K562 (cell line): Measurements from ENCODE around the gene CAPN6.

Experiments
- CHD1 ChIP-seq: fragments of 200-600 bp; sonication (generic); IDR thresholded peaks from one replicate; pipeline ENCODE4 v1.6.1; 2012; ENCODE audit warnings: mild to moderate bottlenecking, moderate library complexity, low read length, inconsistent platforms
- EP300 ChIP-seq: IDR thresholded peaks from 2 replicates; pipeline ENCODE4 v1.6.1; 2012; ENCODE audit warnings: low read length, improper control_type of control experiment
- FOXP1 ChIP-seq: sonication (generic); formaldehyde crosslinking; IDR thresholded peaks from 2 replicates; pipeline ENCODE4 v1.8.0; 2022; ENCODE audit warnings: mild to moderate bottlenecking, missing genetic modification reagents
- KLF6 ChIP-seq: fragments of 250-450 bp; sonication (Bioruptor Pico); IDR thresholded peaks from 2 replicates; pipeline ENCODE4 v1.4.0; 2020; ENCODE audit warnings: mild to moderate bottlenecking, moderate library complexity, borderline replicate concordance
- NR1H2 ChIP-seq: sonication (generic); formaldehyde crosslinking; IDR thresholded peaks from 2 replicates; pipeline ENCODE4 v1.4.0; 2020; ENCODE audit warnings: mild to moderate bottlenecking, missing genetic modification reagents
- TRIM24 ChIP-seq, 2 experiments: fragments of 450-650 bp; IDR thresholded peaks; 2 replicates each; pipeline ENCODE4 v1.6.1; 2016
- ZBTB33 ChIP-seq: sonication (generic); formaldehyde crosslinking; IDR thresholded peaks from 2 replicates; pipeline ENCODE4 v1.8.1; 2023; ENCODE audit warnings: mild to moderate bottlenecking, missing genetic modification reagents
- ZNF165 ChIP-seq: fragments of 250-450 bp; sonication (Bioruptor Pico); IDR thresholded peaks from 2 replicates; pipeline ENCODE4 v1.4.0; 2020; ENCODE audit warnings: borderline replicate concordance
- ZNF274 ChIP-seq: IDR thresholded peaks from 2 replicates; pipeline ENCODE4 v1.6.1; 2011; ENCODE audit warnings: low read depth, mild to moderate bottlenecking, low read length, moderate library complexity, borderline replicate concordance
- ZNF695 ChIP-seq: fragments of 450-650 bp; formaldehyde crosslinking; IDR thresholded peaks from 2 replicates; pipeline ENCODE4 v1.4.0; 2020; ENCODE audit warnings: mild to moderate bottlenecking, moderate library complexity
- TF ChIP-seq, protein P1 (sequence below): sonication (generic); formaldehyde crosslinking; IDR thresholded peaks from 2 replicates; pipeline ENCODE4 v1.8.0; 2023; ENCODE audit warnings: mild to moderate bottlenecking, missing genetic modification reagents
- TF ChIP-seq, protein P2 (sequence below), 3 experiments: IDR thresholded peaks in 2 of 3; conservative IDR thresholded peaks in 1 of 3; 2 replicates each; pipeline ENCODE4 v1.5.1; 2011 to 2012; ENCODE audit warnings: low read length in 3 of 3, mild to moderate bottlenecking in 3 of 3, control low read depth in 2 of 3, improper control_type of control experiment in 1 of 3, inconsistent platforms in 1 of 3, low read depth in 1 of 3, mixed read lengths in 1 of 3, moderate library complexity in 1 of 3; ENCODE audit not compliant: insufficient read depth in 2 of 3

DNA sequence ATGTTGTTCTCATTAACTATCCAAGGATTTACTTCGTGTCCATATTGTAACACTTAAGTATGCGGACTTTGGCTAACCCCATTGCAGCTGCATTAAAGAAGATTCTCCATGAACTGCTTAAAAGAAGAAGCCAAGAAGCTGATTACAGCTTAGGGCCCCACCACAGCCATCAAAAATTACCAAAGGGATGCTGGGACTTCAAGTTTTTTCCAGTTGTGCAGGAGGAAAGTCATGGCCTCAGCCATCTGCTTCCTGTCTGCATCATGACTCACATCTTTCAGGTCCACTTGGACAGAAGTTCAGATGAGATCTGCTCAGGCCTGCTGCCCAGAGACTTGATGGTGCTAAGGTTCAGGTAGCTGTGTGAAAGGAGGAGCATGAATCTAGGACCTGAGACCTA lies 38.8 kb upstream of the CAPN6 start:
- no peak for TF ChIP-seq ZNF165 (CRISPR knock-in tag)
- TF ChIP-seq KLF6 (CRISPR knock-in tag): no peak
- no peak for TF ChIP-seq TRIM24 (IDR thresholded peaks at IDR 0.05)
- TF ChIP-seq, protein P1, sequence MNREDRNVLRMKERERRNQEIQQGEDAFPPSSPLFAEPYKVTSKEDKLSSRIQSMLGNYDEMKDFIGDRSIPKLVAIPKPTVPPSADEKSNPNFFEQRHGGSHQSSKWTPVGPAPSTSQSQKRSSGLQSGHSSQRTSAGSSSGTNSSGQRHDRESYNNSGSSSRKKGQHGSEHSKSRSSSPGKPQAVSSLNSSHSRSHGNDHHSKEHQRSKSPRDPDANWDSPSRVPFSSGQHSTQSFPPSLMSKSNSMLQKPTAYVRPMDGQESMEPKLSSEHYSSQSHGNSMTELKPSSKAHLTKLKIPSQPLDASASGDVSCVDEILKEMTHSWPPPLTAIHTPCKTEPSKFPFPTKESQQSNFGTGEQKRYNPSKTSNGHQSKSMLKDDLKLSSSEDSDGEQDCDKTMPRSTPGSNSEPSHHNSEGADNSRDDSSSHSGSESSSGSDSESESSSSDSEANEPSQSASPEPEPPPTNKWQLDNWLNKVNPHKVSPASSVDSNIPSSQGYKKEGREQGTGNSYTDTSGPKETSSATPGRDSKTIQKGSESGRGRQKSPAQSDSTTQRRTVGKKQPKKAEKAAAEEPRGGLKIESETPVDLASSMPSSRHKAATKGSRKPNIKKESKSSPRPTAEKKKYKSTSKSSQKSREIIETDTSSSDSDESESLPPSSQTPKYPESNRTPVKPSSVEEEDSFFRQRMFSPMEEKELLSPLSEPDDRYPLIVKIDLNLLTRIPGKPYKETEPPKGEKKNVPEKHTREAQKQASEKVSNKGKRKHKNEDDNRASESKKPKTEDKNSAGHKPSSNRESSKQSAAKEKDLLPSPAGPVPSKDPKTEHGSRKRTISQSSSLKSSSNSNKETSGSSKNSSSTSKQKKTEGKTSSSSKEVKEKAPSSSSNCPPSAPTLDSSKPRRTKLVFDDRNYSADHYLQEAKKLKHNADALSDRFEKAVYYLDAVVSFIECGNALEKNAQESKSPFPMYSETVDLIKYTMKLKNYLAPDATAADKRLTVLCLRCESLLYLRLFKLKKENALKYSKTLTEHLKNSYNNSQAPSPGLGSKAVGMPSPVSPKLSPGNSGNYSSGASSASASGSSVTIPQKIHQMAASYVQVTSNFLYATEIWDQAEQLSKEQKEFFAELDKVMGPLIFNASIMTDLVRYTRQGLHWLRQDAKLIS: no peak
- no peak for TF ChIP-seq NR1H2 (CRISPR knock-in tag)
- no peak for TF ChIP-seq ZNF695 (CRISPR knock-in tag)
- TF ChIP-seq EP300: no peak
- TF ChIP-seq, protein P2, sequence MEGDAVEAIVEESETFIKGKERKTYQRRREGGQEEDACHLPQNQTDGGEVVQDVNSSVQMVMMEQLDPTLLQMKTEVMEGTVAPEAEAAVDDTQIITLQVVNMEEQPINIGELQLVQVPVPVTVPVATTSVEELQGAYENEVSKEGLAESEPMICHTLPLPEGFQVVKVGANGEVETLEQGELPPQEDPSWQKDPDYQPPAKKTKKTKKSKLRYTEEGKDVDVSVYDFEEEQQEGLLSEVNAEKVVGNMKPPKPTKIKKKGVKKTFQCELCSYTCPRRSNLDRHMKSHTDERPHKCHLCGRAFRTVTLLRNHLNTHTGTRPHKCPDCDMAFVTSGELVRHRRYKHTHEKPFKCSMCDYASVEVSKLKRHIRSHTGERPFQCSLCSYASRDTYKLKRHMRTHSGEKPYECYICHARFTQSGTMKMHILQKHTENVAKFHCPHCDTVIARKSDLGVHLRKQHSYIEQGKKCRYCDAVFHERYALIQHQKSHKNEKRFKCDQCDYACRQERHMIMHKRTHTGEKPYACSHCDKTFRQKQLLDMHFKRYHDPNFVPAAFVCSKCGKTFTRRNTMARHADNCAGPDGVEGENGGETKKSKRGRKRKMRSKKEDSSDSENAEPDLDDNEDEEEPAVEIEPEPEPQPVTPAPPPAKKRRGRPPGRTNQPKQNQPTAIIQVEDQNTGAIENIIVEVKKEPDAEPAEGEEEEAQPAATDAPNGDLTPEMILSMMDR (IDR thresholded peaks at IDR 0.05 in 2 of 3, conservative IDR thresholded peaks at IDR 0.05 in 1 of 3; ENCODE audit: insufficient read depth in 2 of 3, low read depth in 1 of 3, low read length in 3 of 3): no peak
- TF ChIP-seq ZBTB33 (CRISPR knock-in tag): no peak
- no peak for TF ChIP-seq ZNF274
- TF ChIP-seq CHD1: no peak
- TF ChIP-seq FOXP1 (CRISPR knock-in tag): no peak
